H4 (cell line): ENCODE data around the gene HJURP. TPM values are rescaled to one million over a fixed set of nuclear protein-coding genes. Genes with fewer than 3 reads are reported as not detected.
A peak's percentile ranks its signal among the peaks of the same experiment; 100 is the strongest.
"Not testable (repeated sequence)": the region's sequence is repeated elsewhere in the genome, so short reads cannot be mapped to it uniquely, and the experiment has no call there.

Experiments used
- DNase-seq: peaks from one replicate; pipeline ENCODE4 v3.0.0-alpha.2; 2015; ENCODE audit warnings: low spot score
- total RNA-seq: library from RNA; depleted of rRNA; stranded (reverse); fragments of >200 nt; shearing (Covaris generic); gene quantifications from 2 replicates; pipeline ENCODE4 v1.2.3, GENCODE V29; 2014; rRNA removed

HJURP gene, protein sequence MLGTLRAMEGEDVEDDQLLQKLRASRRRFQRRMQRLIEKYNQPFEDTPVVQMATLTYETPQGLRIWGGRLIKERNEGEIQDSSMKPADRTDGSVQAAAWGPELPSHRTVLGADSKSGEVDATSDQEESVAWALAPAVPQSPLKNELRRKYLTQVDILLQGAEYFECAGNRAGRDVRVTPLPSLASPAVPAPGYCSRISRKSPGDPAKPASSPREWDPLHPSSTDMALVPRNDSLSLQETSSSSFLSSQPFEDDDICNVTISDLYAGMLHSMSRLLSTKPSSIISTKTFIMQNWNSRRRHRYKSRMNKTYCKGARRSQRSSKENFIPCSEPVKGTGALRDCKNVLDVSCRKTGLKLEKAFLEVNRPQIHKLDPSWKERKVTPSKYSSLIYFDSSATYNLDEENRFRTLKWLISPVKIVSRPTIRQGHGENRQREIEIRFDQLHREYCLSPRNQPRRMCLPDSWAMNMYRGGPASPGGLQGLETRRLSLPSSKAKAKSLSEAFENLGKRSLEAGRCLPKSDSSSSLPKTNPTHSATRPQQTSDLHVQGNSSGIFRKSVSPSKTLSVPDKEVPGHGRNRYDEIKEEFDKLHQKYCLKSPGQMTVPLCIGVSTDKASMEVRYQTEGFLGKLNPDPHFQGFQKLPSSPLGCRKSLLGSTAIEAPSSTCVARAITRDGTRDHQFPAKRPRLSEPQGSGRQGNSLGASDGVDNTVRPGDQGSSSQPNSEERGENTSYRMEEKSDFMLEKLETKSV
- total RNA-seq, result 83.4 and 105 TPM in 2 replicates

DNA sequence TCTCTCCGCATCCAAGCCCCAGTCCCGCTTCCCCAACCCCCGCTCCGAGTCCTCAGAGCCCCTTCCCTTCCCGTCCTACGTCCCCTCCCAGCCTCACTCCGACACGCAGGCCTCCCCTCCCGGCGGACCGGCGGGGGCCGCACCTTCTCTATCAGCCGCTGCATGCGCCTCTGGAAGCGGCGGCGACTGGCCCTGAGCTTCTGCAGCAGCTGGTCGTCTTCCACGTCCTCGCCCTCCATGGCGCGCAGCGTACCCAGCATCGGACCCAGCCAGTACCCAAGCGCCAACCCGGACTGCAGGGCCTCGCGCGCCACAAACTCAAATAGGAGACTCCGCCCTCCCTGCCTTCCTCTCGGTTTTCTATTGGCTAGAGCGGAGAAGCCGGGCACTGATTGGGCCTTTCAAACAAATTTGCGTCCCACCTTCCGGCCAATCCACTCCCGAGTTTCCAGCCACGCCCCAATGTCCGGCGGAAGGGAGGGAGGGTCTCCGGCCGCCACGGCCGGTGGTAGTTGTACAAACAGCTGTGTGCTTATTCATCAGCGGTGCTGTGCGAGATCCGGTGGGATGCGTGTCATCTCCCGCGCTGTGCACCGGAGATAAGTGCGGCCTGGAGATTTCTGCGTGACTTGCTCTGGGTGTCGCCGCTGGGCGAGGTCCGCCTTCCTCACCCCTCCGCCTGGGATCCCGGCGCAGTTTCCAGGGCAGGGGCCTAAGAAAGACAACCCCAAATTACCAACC lies at the start of gene HJURP:
Gene HJURP (minus strand): TSS at position 295 of the 741 bp plus-strand sequence. CDS start 35 bp downstream, at position 260.
- DNase-seq, result peak; percentile 95

DNA sequence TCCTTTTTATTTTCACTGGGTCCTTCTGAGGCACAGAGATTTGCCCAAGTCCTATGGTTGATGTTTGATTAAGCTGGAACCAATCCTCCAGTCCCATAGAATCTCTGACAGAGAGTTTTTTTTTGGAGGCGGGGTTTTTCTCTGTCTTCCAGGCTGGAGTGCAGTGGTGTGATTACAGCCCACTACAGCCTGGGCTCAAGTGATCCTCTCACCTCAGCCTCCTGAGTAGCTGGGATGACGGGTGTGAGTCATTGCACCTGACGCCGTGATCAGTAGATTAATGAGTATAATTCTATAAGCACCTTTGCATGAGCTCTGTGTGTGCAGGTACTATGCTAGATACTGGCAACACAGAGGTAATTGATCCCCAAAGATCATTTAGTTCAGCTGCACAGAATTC lies 47.5 kb upstream of the HJURP start:
- no peak for DNase-seq

DNA sequence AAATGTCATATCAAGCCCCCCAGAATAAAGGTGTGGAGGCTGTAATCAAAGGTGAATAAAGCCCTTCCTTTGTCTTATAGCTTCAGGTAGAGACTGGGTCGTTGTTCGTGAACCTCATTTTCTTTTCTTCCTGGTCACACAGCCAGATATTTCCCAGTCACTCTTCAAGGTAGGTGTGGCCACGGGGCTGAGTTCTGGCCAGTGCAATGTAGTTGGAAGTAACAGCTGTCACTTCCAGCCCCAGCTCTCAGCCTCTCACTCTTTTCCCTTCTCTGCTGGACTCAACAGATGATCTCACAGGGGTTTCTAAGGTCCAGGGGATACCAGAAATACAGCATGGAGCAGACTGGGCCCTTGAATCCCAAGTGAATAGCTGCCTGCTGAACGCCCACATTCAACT lies 47.0 kb upstream of the HJURP start:
- no peak for DNase-seq

DNA sequence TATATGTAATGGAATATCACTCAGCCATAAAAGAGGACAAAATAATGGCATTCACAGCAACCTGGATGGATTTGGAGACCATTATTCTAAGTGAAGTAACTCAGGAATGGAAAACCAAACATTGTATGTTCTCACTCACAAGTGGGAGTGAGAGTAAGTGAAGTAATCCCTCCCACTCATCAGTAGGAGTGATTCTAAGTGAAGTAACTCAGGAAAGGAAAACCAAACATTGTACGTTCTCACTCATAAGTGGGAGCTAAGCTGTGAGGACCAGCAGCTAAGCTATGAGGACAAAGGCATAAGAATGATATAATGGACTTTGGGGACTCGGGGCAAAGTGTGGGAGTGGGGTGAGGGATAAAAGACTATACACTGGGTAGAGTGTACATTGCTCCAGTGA lies 41.9 kb upstream of the HJURP start:
- not testable (repeated sequence) for DNase-seq

DNA sequence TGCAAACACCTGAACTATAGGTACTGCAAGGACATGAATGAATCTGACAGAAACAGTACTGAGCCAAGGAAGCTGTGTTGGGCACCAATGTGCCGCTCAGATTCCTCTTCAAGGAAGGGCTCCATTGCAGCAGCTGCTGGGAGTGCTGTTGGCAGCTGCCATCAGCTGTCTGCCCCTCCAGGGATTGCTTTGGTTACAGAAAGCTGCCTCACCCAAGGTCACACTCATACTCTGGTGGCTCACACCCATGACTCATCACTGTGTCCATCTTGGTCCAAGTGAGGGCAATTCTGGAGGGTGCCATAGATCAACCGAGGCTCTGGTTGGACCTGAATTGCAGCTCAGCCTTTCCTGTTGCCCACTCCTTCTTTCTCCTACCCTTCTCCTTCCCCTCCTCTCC lies 38.5 kb upstream of the HJURP start:
- no peak for DNase-seq

DNA sequence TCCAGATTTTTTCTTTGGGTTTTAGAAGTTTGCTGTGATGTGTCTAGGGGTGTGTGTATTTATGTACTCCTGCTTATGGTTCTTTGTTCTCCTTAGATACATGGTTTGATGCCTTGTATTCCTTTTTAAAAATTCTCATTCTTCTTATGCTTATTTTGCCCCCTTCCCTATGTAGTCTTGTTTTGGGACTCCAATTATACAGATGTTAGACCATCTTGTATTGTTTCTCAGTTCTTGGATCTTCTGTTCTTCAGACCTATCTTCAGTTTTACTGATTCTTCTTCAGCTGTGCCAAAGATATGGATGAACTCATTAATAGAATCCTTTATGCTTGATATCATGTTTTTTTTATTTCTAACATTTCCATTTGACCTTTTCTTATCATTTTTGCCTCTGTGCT lies 28.0 kb upstream of the HJURP start:
- no peak for DNase-seq

DNA sequence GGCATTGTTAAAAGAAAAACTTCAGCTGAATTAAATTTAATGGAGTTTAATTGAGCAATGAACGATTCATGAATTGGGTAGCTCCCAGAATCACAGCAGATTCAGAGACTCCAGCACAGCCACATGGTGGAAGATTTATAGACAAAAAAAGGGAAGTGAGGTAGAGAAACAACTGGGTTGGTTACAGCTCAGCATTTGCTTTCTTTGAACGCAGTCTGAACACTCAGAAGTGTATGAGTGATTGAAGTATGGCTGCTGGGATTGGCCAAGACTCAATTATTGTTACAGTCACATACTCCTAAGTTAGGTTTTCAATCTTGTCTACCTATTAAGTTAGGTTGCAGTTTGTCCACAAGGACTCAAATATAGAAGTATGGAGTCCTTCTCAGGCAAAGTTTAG lies 17.8 kb upstream of the HJURP start:
- not testable (repeated sequence) for DNase-seq

DNA sequence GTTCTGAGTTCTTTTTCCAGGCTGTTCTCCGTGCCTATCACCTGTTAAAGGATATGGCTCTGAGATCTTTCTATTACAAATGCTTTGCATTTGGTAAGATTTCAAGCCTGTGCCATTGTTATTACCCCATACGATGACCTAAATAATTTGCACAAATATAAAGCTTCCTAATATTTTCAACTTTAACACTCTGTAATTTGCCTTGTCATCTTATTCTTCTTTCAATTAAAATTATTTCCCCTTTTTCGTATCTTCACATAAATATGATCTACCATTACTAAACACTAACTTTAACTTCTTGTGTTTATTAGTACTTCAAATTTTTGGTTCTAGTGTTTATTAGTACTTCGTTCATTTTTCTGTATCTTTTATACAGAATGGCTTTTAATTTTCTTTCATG lies 17.1 kb upstream of the HJURP start:
- DNase-seq, result no peak

DNA sequence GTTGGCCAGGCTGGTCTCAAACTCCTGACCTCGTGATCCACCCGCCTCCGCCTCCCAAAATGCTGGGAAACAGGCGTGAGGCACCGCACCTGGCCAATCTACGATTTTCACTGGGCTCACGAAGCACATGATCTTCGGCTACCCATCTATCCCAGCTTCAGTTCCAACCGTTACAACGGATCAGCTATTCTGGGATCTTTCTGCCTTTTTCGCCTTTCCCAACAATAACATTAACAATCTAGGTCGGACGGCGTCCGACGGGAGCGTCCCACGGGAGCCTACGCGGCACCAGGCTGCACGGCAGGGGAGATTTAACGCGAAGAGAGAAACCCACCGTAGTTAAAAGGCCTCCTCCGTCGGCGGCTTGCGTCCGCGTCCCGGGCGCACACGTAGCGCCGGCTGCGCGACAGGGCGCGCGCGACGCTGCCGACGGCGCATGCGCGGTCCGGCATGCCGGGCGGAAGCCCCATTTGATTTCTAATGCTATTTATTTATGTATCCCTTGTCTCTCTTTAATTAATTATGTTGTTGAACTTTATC lies 13.7 kb upstream of the HJURP start, which contains the start of gene MSL3B:
Gene MSL3B (minus strand): TSS at position 394 of the 540 bp plus-strand sequence.
- DNase-seq, result no peak

DNA sequence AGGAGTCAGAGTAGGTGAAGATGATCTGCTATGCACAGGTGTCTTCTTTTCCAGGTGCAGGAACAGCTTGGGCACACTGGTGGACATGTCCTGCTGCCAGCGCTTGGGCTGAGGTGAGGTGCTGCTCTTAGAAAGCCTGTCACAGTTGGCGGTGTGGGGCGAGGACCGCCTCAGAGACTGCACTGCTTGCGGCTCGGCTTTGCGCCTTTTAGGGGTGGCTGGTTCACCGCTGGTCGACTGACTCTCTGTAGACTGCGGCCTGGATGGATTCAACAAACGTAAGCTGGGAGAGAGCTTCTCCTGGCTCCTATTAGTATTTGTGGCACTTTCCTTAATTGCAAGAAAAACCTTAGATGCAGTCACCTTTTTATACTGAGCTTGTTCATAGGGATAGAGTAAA lies 12.1 kb upstream of the HJURP start:
- no peak for DNase-seq

DNA sequence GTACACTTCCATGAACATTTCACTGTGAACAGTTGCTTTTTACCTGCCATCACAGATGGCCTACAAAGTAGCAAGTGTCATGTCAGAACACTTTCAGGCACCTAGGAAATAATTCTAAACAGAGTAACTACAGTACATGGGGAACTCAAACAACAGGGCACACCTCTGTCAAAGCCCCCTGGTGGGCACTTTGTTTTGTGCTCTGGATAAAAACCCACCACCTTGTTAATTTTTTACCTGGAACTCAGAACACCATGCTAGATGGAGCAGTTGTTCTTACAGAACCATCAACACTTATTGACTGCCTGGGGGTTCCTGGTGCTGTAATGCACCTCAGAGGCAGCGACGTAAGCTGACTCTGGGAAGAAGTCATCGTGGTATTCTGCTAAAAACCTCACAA lies 11.5 kb upstream of the HJURP start:
- no peak for DNase-seq

DNA sequence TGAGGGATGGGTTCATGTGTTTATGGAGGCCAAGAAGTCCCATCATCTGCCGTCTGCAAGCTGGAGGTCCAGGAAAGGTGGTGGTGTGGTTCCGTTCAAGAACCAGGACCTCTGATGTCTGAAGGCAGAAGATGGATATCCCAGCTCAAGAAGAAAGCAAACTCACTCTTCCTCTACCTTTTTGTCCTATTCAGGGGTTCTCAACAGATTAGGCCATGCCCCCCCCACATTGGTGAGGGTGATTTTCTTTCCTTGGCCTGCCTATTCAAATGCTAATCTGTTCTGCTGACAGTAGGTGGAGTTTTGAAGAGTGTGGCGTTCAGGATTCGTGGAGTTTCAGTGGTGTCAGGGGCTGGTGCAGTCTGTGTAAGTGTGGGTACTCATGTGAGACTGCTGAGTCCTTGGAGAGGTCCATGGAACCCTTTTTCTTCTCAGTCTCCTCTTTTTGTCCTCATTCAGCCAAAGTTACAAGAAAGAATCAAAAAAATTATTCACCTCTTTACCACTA lies 8.0 kb upstream of the HJURP start:
- DNase-seq, result no peak

DNA sequence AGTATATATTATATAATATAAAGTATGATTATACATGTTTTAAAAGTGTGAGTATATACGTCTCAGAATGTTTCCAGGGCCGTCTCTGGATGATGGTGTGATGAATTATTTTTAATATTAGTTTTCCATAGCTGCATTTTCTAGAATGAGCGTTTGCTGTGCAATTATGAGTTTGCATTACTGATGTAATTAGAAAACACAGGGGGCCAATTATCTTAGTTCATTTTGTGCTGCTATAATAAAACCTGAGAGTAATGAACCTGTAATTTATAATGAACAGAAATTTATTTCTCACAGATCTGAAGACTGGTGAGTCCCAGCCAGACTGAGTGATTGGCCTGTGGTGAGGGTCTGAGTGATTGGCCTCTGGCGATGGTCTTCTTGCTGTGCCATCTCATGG lies 4.0 kb upstream of the HJURP start:
- DNase-seq, result no peak

DNA sequence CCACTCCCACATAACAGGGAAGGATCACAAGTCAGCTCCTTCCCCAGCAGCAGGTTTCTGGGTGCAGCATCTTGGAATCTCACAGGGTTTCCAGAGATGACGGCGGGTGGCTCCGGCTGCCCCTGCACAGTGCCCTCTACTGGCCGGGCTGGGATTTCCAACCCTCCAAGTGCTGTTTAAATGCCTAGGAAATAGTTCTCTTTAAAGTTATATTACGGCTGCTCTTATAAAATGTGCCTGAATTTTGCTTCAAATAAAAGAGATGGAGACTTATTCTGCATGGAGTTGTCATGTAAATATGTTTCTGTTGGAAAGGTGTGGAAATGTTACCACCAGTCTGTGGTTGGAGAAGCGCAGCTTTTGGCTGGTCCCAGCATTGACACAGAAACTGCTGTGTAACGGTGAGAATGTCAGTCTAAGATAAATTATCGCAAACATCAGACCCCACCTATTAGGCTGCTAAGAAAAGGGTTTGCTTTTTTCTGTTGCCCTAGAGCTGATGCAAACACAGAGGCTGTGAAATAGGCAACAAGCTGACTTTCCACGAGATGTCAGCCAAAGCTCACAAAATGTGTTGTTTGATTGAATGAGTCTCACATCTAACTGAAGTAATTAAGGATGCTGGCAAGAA lies 3.3 kb upstream of the HJURP start:
- peak; percentile 79 for DNase-seq

DNA sequence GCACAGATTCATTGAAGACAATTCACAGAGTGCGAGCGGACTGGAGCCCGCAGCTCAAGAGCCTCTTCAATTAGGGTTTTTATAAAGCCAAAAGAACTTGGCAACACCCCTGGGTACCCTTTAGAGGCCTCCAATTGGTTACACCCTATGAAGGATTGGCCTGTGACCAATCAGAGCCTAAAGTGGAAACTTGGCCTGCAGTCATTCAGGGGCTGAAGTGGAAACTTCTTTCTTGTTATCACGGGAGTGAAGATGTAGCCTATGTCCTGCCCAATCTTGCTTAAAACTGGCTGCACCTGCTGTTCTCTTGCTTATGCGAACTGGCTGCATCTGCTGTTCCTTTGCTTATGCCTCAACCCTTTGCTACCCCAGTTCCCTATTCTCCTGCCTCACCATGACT lies 1.8 kb upstream of the HJURP start:
- DNase-seq, result no peak

DNA sequence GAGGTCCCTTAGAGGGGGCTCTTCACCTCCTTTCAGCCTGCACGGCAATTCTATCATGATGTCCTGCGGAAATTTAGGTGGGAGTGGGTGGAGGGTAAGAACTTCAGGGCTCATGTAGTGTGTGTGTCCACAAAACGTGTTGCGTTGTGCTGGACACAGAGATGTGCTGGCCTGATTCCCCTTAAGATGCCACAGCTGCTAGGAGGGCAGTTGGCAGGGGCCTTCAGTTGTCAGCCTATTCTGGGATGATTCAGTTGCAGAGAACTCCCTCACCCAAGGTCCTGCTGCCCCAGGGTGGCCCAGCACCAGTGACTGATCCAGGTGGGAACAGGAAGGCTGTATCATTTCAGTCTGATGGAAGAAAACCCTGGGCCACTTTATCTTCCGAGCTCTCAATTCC lies 1.0 kb upstream of the HJURP start:
- DNase-seq, result no peak

DNA sequence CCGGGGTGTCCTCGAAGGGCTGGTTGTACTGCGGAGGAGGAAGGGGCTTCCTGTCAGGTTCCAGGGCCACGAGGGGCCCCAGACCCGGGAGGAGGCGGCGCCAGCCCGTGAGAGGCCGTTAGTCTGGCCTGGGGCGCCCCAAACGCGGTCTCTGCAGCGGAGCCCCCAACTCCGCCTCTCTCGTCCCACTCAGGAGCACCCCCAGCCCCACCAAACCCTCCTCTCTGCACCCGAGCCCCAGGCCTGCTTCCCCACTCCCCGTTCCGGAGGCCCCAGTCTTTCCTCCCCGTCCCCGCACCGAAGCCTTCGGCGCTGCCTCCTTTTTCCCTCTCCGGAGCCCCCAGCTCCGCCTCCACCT lies 473 bp downstream of the HJURP start:
- no peak for DNase-seq

DNA sequence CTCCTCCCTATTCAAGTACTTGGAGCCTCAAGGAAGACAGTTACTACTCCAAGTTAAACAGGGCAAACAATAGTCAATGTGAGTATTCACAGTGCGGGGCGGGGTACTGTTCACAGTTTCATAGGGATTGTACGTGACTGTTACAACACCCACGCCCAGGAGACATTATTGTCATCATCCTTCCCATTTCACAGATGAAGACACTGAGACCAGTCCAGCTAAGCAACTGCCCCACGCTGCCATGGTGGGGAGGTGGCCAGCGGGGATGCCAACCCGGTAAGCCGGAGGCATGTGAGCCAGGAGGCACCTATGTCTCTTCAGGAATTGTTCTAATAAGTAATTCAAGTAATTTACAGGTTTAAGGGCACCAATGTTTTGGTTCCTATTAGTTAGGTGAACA lies 982 bp downstream of the HJURP start:
- peak; percentile 7 for DNase-seq

DNA sequence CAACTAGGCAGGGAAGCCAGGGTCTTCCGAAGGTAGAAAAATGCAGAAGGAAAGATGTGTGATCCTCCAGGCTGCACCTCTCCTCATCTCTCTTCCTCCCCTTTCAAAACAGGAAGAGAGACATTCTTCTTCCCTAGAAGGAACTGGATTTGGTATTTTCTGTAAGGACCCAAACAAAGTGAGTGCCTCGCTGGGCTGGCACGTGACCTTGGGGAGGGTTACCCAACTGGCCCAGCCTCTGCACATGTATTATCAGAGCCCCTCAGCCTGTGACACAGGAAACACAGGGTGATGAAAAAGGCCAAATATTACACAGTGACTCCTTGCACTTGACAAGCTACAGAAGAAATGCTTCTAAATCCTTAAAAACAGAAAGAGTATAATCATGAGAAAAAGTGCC lies 2.3 kb downstream of the HJURP start:
- peak; percentile 49 for DNase-seq

DNA sequence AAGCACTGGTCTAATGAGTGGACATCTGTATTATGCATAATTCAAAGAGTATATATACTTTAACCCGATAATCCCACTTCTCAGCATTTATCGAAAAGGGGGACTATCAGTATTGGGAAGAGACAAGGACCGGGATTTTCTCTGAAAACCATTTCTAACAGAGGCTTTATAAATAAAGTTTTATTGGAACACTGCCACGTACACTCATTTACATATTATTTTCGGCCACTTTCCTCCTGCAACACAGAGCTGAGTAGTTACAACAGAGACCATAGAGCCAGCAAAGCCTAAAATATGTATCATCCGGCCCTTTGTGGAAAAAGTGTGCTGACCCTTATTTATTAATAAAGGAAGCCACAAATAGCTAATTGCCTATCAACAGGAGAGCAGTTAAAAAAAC lies 3.2 kb downstream of the HJURP start:
- no peak for DNase-seq

DNA sequence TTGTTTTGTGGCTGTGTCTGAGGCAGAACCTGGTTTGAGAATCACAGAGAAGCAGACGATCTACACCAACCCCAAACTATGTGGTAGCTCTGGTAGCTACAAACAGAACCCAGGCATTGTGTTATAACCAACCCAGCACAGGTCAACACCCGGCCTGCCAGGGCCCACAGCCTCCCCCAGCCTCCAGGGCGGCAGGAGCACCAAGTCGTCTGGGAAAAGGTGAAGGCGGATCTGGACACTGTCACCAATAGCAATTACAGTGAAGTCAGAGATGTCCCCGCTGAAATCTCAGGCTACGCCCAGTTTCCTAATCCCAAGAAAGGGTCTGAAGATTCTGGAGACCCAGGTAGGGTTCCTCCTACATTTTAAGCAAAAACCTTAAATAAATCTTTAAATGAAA lies 3.6 kb downstream of the HJURP start:
- no peak for DNase-seq
